ENCODE data around the gene IGDCC3.
"Not testable (repeated sequence)": the region's sequence is repeated elsewhere in the genome, so short reads cannot be mapped to it uniquely, and the experiment has no call there.

The IGDCC3 gene

DNA sequence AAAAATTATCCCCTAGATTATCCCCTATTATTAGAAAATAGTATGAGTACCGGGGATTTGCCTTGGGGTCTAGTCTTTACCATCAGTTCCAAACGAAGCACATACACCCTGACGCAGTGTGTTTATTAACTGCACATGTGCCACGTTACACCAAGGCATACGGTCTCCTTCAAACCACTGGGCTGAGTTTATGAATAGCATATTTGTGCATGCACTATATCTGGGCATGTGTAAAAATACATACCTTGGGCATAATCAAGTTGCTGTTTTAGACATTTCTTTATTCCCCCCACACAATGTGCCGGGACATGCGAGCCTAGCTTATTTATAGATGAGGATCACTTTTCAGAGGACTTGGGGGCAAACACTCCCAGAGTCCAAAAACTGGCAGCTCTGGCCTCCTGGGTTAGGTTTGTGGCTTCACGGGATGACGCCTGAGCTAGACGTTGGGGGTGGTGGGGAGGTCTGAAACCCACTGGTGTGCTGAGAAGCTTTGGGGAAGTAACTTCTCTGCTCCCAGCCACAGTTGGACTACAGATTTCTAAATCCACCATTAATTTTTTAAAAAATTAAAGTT is 28.7 kb upstream of the IGDCC3 start:
- no peak for DNase-seq (ENCODE audit: low spot score)

DNA sequence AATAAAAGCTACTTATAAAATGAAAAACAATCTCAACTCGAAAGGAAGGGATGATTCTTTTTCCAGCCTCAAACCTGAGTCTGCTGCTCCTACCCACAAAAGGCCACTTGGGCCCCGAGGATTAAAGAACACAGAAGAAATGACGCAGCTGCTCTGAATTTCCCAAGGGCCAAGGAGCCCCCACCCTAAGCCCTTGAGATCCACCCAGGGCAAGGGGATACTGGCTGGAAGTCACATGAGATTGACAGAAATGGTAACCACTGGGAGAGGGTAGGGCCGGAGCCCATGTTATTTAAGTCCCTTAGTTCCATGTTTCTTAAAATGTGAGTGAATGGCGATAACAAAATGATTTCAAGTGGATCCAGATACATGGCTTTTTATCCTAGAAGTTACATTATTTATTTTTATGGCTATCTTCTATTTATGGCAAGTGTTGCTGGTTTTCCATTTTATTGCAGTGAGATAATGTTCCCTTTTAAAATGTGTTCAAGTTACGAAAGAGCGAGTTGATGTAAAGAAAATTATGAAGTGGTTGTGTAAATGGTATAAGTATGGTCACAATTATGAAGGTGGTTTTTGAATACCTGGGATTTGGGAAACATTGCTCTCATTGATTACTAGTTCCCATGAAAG is 28.1 kb upstream of the IGDCC3 start:
- no peak for DNase-seq (ENCODE audit: low spot score)

GRCh38 chr15:65404186-65404872 is 26.5 kb upstream of the IGDCC3 start:
- DNase-seq (ENCODE audit: low spot score): no peak

DNA sequence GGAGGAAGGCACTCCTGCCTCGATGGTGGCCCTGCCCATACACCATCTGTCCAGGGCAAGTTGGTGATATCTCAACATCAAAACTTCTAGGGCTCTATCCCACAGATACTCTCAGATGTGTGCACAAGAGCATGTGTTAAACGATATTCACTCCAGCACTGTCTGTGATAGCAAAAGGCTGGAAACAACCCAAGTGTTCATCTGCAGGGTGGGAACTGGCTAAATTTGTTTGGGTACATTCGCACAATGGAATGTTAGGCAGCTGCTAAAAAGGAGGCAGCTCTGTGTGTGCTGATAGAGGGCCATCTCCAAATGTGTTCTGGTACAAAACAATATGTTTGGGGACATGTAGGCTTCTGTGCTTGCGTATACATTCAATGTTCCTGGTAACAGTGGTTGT is 25.2 kb upstream of the IGDCC3 start:
- no peak for DNase-seq (ENCODE audit: low spot score)

GRCh38 chr15:65401611-65402240 is 23.9 kb upstream of the IGDCC3 start:
- no peak for DNase-seq (ENCODE audit: low spot score)

- peak; percentile 62 for DNase-seq (ENCODE audit: low spot score)
These were observed 23.2 kb upstream of the IGDCC3 start for GRCh38 chr15:65400760-65401610.

DNA sequence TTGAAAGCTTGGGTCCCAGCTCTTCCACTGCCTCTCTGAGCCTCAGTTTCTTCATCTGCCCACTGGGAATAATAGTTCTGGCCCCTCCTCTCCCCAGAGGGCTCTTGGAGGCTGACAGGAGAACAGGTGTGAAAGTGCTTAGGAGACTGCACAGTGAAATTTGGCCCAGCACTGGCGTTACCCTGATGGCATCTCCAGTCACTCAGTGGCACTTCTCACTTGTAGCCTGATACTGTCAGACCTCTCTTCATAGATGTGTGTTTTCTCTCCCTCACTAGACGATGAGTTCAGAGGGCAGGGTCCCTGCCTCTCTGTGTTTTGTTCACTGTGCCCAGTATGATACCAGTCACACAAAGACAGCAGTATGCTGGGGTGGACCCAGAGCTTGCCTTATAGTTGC is 22.2 kb upstream of the IGDCC3 start:
- no peak for DNase-seq (ENCODE audit: low spot score)

GRCh38 chr15:65399001-65399706 is 21.4 kb upstream of the IGDCC3 start:
- DNase-seq (ENCODE audit: low spot score): no peak

- DNase-seq (ENCODE audit: low spot score): not testable (repeated sequence)
These were observed 20.7 kb upstream of the IGDCC3 start for GRCh38 chr15:65398486-65398885.

GRCh38 chr15:65396965-65397317 is 19.1 kb upstream of the IGDCC3 start:
- DNase-seq (ENCODE audit: low spot score): no peak

DNA sequence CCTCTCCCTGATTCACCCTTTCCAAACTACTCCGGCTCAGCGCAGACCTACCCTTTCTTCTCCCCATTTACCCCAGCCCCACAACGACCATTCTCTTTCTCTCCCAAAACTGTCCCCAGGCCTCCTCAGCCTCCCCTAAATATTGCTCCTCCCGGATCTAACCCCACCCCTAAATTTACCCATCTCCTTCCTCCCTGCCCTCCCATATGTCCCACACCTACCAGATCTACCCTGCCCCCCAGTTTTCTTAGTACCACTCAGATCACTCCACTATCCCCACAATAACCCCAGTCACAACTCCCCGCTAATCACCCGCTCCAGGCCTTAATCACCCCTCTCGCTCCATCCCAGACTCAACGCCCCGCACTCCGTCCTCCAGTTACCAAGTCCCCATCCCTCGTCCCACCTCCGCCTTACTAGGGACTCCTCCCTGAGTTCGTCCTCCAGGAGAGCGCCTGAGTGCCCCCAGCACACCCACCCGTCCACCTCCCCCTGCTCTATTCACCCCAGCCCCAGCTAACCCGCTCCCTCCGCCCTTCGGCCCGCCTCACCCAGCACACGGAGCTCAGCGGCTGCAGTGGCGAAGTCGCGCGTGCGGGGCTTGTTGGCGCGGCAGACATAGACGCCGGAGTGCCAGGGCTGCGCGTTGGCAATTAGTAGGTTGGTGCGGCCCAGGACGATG is 18.6 kb upstream of the IGDCC3 start:
- DNase-seq (ENCODE audit: low spot score): no peak

DNA sequence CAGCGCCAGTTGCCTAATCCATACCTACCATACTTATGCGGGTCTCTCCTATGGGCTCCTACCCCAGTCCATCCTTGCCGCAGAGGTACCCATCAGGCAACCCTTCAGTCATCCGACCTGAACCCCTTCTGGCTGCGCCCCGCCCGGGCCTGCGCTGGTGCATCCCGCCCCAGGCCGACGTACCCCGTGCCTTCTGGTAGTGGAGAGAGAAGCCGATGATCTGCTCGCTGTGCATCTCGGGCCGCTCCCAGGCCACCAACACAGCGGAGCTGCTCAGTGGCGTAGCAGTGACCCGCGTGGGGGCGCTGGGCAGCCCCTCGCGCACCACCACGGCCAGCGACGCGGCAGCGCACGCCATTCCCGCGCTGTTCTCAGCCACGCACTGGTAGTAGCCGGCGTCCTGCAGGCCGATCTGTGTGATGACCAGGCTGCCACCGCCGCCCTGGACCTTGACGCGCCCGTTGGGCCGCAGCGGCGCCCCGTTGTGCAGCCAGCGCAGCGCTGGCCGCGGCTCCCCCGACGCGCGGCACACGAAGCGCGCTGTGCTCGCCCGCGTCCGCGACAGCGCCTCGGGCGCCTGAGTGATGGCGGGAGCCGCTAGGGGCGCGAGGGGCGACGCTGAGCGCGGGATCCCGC is 17.9 kb upstream of the IGDCC3 start:
- DNase-seq (ENCODE audit: low spot score): no peak

DNA sequence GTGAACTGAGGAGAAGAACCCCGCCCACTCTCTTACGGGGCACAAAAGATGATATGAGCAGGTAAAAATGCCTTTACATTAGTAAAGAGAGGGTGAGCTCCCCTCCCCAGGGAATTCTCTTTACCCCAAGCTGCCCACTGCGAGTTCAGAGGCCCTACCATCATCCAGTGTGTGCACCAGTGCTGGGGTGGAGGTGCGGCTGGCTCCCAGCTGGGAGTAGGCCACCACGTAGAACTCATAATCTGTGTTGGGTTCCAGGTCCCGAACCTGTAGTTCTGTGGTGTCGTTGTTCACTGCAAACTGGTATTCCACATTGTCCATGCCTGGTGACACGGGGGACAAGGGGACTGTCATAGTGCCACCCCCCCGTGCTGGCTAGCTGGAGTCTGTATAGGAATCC is 17.1 kb upstream of the IGDCC3 start:
- DNase-seq (ENCODE audit: low spot score): no peak

- DNase-seq (ENCODE audit: low spot score): no peak
These were observed 16.5 kb upstream of the IGDCC3 start for GRCh38 chr15:65394280-65394789.

- DNase-seq (ENCODE audit: low spot score): no peak
These were observed 15.8 kb upstream of the IGDCC3 start for GRCh38 chr15:65393557-65393956.

DNA sequence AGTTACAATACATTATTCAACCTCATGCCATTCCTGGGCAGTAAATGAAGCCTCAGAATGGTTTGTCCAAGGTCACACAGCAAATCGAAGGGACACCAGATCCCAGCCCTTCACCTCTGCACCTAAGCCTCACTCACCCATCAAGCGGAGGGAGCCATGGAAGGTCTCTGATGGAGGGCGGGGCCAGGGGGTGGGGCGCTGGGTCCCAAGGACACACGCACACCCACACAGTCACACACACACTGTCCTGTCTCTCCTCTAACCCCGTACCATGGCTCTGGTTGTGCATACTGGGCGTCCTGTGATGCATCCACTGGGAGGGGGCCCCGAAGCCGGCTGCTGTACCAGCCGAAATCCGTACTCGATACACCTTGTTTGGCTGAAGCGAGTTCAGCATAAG is 15.3 kb upstream of the IGDCC3 start:
- no peak for DNase-seq (ENCODE audit: low spot score)

- no peak for DNase-seq (ENCODE audit: low spot score)
These were observed 14.6 kb upstream of the IGDCC3 start for GRCh38 chr15:65392368-65392767.

GRCh38 chr15:65391732-65392131 is 13.9 kb upstream of the IGDCC3 start:
- no peak for DNase-seq (ENCODE audit: low spot score)

GRCh38 chr15:65390447-65390846 is 12.6 kb upstream of the IGDCC3 start:
- DNase-seq (ENCODE audit: low spot score): no peak

DNA sequence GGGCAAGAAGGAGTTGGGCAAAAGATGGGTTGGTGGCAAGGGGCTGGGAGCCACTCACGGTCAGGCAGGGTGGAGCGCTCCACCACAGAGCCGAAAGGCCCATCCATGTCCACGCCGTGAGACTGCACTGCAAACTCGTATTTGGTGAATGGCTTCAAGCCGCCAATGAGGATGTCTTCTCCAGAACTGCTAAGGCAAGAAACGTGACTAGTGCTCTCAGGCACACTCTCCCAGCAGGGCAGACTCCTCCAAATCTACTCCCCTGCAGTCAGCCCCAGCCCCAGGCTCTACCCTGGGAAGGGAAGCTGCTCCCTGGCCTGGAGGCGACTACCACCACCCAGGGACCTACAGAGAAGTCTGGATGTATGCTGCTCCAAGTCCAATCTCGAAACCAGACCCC is 11.4 kb upstream of the IGDCC3 start:
- no peak for DNase-seq (ENCODE audit: low spot score)
